Esophagus muscularis mucosa (tissue), 4 donors: ENCODE data around the gene CRACR2B. TPM values are rescaled to one million over a fixed set of nuclear protein-coding genes. Genes with fewer than 3 reads are reported as not detected.

Source experiments
- DNase-seq: peaks from one replicate; pipeline ENCODE4 v3.0.0-alpha.2; 2017; ENCODE audit errors: extremely low spot score
- H3K27ac ChIP-seq, 4 donors: fragments of 200-600 bp; sonication (generic); replicated peaks in 1 of 4; 1 replicate in 3 of 4; 2 replicates in 1 of 4; pipeline ENCODE4 v1.5.1; 2016 to 2019; ENCODE audit warnings: mild to moderate bottlenecking in 1 of 4
- H3K27me3 ChIP-seq, 4 donors: fragments of 200-600 bp; sonication (generic); one replicate each; pipeline versions ENCODE4 v1.5.1 to v1.6.0; 2016 to 2019
- H3K36me3 ChIP-seq, 4 donors: fragments of 200-600 bp; sonication (generic); one replicate each; pipeline ENCODE4 v1.5.1; 2016 to 2019
- H3K4me1 ChIP-seq, 4 donors: fragments of 200-600 bp; sonication (generic); one replicate each; pipeline ENCODE4 v1.5.1; 2016 to 2019
- H3K4me3 ChIP-seq, 4 donors: fragments of 200-600 bp; sonication (generic); 1 replicate in 2 of 4; 2 replicates in 2 of 4; pipeline ENCODE4 v1.5.1; 2016 to 2019; ENCODE audit warnings: mild to moderate bottlenecking in 4 of 4, moderate library complexity in 1 of 4
- H3K9me3 ChIP-seq, 4 donors: fragments of 200-600 bp; sonication (generic); 1 replicate in 3 of 4; 2 replicates in 1 of 4; pipeline ENCODE4 v1.5.1; 2016 to 2019
- EP300 ChIP-seq: sonication (generic); formaldehyde crosslinking; IDR thresholded peaks from one replicate; pipeline ENCODE4 v1.6.1; 2017; ENCODE audit warnings: antibody characterized with exemption
- POLR2A ChIP-seq: fragments of 450-650 bp; IDR thresholded peaks from one replicate; pipeline ENCODE4 v1.6.1; 2017; ENCODE audit warnings: antibody characterized with exemption, moderate library complexity, mild to moderate bottlenecking, low read depth
- POLR2AphosphoS5 ChIP-seq, 2 donors: sonication (generic); formaldehyde crosslinking; IDR thresholded peaks; one replicate each; pipeline ENCODE4 v1.6.1; 2017; ENCODE audit warnings: antibody characterized with exemption in 2 of 2
- WGBS: methylation state at CpG from one replicate; pipeline ENCODE4 v1.1.5; 2018; 5-methylcytosine and 5-hydroxymethylcytosine counted together
- intact Hi-C: fragments of 100-400 bp; cut with DNase I; formaldehyde crosslinking; loops from one replicate; pipeline ENCODE4 v1.15.1; 2023
- total RNA-seq, 4 donors: library from RNA; depleted of rRNA; stranded (reverse); fragments of >200 nt; gene quantifications; one replicate each; pipeline versions ENCODE4 v1.1.0 to v1.2.1, GENCODE V29; 2016
- TF ChIP-seq, protein P1 (sequence below), 3 experiments: fragments of 200-600 bp in 2 of 3; fragments of 450-650 bp in 1 of 3; sonication (generic) in 2 of 3; IDR thresholded peaks; one replicate each; pipeline ENCODE4 v1.5.1; 2017 to 2019; ENCODE audit warnings: antibody characterized with exemption in 3 of 3, mild to moderate bottlenecking in 2 of 3, moderate library complexity in 1 of 3

Gene CRACR2B
- total RNA-seq, 4 donors from 2014 or later: 5.3 to 8.4 (median 7.0) TPM

DNA sequence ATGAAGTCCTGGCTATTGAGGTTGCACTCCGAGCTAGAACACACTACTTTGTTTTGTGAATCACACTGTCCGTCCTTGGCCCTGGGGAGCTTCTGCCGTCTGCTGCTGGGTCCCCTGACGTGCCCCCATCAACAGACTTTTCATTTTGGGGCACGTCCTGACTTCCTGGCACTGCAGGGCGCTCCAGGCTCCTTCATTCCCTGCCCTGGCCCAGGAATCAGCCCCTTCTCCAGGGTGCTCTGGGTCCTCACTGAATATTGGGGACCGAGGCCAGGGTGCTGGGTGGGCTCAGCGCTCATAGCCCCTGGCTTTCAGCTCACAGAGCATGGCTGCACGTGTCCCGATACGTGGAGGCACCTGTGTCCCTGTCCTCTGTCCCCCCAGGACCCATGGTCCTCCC is 37.2 kb downstream of the CRACR2B start:
- no peaks in the 10 kb centered on the region for H3K9me3 ChIP-seq
- 85% methylated on average over 9 of the region's 11 CpGs for WGBS
- intact Hi-C loops: no loop called here

DNA sequence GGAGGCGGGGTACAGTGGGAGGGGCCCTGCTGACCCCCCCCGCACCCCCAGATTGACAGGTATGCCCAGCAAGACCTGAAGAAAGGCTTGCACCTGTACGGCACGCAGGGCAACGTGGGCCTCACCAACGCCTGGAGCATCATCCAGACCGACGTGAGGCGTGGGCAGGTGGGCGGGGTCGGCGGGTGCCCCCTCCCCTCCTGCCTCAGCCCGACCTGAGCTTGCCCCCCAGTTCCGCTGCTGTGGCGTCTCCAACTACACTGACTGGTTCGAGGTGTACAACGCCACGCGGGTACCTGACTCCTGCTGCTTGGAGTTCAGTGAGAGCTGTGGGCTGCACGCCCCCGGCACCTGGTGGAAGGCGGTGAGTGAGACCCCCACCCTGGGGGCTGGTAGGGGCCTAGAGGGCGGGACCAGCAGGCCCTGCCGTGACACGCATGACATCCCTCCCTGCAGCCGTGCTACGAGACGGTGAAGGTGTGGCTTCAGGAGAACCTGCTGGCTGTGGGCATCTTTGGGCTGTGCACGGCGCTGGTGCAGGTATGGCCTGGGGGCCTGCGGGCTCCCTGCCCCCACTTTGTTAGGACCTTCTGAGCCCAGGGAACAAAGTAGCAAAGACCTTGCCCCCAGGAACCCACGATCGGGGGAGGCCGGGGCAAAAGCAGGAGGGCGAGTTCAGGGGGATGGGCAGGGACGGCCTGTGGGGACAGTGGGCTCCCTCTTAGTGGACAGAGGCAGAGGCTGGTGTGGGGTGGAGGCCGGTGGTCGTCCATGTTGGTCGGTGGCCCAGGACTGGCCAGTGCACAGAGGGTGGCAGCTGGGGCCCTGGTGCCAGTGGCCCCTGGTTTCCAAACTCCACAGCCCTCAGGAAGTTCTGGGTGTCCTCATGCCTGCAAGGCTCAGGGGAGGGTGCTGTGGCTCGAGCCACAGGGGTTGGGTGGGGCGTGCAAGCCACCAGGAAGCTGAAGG is 38.0 kb downstream of the CRACR2B start:
- Histone ChIP-seq H3K27me3 (no peaks in the 10 kb centered on the region), H3K9me3 (no peaks in the 10 kb centered on the region), H3K27ac (no peak overlapping the region), H3K36me3 (peaks cover 36 to 76% (median 57%) of the 10 kb centered on the region in 4 donors), H3K4me3 (no peak overlapping the region), H3K4me1 (peaks cover 7 to 14% (median 11%) of the 10 kb centered on the region in 4 donors)
- no peak for DNase-seq
- 91% methylated on average over 14 of the region's 41 CpGs for WGBS
- intact Hi-C loops: no loop called here
- TF ChIP-seq, protein P1, sequence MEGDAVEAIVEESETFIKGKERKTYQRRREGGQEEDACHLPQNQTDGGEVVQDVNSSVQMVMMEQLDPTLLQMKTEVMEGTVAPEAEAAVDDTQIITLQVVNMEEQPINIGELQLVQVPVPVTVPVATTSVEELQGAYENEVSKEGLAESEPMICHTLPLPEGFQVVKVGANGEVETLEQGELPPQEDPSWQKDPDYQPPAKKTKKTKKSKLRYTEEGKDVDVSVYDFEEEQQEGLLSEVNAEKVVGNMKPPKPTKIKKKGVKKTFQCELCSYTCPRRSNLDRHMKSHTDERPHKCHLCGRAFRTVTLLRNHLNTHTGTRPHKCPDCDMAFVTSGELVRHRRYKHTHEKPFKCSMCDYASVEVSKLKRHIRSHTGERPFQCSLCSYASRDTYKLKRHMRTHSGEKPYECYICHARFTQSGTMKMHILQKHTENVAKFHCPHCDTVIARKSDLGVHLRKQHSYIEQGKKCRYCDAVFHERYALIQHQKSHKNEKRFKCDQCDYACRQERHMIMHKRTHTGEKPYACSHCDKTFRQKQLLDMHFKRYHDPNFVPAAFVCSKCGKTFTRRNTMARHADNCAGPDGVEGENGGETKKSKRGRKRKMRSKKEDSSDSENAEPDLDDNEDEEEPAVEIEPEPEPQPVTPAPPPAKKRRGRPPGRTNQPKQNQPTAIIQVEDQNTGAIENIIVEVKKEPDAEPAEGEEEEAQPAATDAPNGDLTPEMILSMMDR (IDR thresholded peaks at IDR 0.05): no peak
- TF ChIP-seq POLR2AphosphoS5 (IDR thresholded peaks at IDR 0.05) (no peak), EP300 (no peak), POLR2A (no peak)

More for the DNA sequence above, 37.2 kb downstream of the CRACR2B start:
- Histone ChIP-seq H3K4me1 (peaks cover 14 to 22% (median 19%) of the 10 kb centered on the region in 4 donors), H3K27ac (no peak overlapping the region), H3K36me3 (peaks cover 36 to 76% (median 56%) of the 10 kb centered on the region in 4 donors), H3K27me3 (no peaks in the 10 kb centered on the region), H3K4me3 (no peak overlapping the region)
- DNase-seq: no peak
- no peak for TF ChIP-seq POLR2A
- TF ChIP-seq, protein P1 (IDR thresholded peaks at IDR 0.05): no peak
- no peak for TF ChIP-seq POLR2AphosphoS5 (IDR thresholded peaks at IDR 0.05)
- TF ChIP-seq EP300: no peak

DNA sequence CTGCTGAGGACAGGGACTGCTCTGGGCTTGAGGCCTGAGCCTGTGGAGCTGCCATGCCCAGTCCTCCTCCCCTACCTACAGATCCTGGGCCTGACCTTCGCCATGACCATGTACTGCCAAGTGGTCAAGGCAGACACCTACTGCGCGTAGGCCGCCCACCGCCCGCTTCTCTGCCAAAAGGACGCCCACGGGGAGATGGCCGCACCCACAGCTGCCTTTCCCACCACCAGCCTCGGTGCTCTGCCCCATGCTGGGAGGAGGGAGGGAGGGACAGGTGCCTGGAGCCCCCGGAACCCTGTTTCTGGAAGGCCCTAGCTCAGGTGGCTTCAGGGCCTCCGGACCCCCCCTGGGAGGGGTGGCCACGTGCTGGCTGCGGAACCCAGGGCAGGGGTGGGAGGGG is 38.8 kb downstream of the CRACR2B start:
- DNase-seq: no peak
- intact Hi-C loops: no loop called here
- H3K27me3 ChIP-seq: no peaks in the 10 kb centered on the region
- peaks cover 36 to 76% (median 57%) of the 10 kb centered on the region in 4 donors for H3K36me3 ChIP-seq
- H3K4me1 ChIP-seq: peaks cover 7 to 12% (median 10%) of the 10 kb centered on the region in 4 donors
- no peak overlapping the region for H3K27ac ChIP-seq
- no peak overlapping the region for H3K4me3 ChIP-seq
- no peaks in the 10 kb centered on the region for H3K9me3 ChIP-seq
- TF ChIP-seq POLR2A (no peak), EP300 (no peak), POLR2AphosphoS5 (IDR thresholded peaks at IDR 0.05) (no peak)
- TF ChIP-seq, protein P1 (IDR thresholded peaks at IDR 0.05): no peak
- WGBS: 77% methylated on average over 7 of the region's 14 CpGs

DNA sequence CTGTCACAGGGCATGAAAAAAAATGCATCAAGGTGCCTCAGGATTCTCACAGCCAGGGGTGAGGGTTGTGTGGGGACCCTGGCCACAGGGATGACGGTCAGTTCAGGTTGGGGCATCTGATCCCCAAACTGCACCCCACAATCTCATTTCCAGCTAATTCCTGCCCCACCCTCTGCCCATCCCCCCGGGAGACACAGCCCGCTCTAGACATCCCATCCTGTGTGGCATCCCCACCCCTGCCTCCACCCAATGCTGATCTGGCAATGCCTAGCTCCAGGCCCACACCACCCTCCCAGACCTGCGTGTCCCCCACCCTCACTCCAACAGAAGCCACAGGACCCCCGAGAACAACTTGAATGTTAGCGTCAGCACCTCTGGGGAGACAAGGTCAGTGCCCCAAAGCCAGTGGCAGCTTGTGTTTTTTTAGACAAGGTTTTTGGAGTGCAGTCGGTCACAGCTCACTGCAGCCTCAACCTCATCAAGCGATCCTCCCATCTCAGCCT is 40.2 kb downstream of the CRACR2B start:
- Histone ChIP-seq H3K9me3 (no peaks in the 10 kb centered on the region), H3K4me3 (no peak overlapping the region), H3K4me1 (no peaks in the 10 kb centered on the region), H3K36me3 (peaks cover 31 to 67% (median 50%) of the 10 kb centered on the region in 4 donors), H3K27ac (no peak overlapping the region), H3K27me3 (no peaks in the 10 kb centered on the region)
- TF ChIP-seq POLR2AphosphoS5 (IDR thresholded peaks at IDR 0.05): no peak
- TF ChIP-seq POLR2A: no peak
- intact Hi-C loops: no loop called here
- no peak for DNase-seq
- WGBS: 91% methylated on average over 8 of the region's 8 CpGs

DNA sequence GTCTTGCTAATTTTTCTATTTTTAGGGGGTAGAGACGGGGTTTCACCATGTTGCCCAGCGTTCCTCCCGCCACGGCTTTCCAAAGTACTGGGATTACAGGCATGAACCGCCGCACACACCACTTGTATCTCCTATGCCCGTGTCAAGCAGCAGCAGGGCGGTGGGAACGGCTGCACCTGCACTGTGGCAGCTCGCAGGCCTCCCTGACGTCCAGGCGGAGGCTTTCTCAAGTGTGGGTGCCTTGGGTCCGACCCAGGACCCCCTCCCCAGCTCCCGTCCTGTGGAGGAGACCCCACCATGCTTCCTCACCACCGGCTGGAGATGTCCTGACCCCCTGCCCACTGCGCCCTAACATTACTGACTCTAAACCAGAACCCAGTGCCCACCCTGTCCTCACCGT is 40.7 kb downstream of the CRACR2B start:
- Histone ChIP-seq H3K27me3 (no peaks in the 10 kb centered on the region), H3K4me3 (no peak overlapping the region), H3K36me3 (peaks cover 27 to 62% (median 45%) of the 10 kb centered on the region in 4 donors), H3K27ac (no peak overlapping the region), H3K9me3 (no peaks in the 10 kb centered on the region), H3K4me1 (no peaks in the 10 kb centered on the region)
- 80% methylated on average over 1 of the region's 17 CpGs for WGBS
- TF ChIP-seq, protein P1 (IDR thresholded peaks at IDR 0.05): no peak
- no peak for TF ChIP-seq POLR2AphosphoS5 (IDR thresholded peaks at IDR 0.05)
- TF ChIP-seq POLR2A: no peak
- no peak for TF ChIP-seq EP300
- no peak for DNase-seq
- intact Hi-C loops: no loop called here
